HG03457 (cell line): ENCODE results near the gene KDR.

Experiments used
- ATAC-seq: cut with Tn5 transposase; IDR thresholded peaks from one replicate; pipeline ENCODE4 v1.9.1; 2021; ENCODE audit warnings: moderate number of reproducible peaks; ENCODE audit not compliant: unreplicated experiment

Gene KDR

DNA sequence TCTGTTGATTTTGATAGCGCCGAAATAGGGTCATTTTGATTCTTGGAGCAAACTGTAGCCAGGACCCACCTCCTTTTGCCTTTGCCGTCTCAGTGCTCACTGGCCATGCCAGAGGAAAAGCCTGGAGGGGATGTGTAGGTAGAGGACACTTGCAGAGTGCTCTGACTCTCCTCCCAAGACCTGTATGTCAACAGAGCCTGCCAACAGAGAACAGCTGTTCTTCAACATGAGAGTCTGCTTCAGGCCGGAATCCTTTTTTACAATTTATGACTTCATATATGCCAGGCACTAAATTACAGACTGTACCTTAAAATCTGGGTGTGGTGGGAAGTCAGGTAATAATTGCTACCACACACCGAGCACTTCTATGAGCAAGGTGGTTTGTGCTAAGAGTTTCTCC is 94.2 kb downstream of the KDR start:
- no peak for ATAC-seq

DNA sequence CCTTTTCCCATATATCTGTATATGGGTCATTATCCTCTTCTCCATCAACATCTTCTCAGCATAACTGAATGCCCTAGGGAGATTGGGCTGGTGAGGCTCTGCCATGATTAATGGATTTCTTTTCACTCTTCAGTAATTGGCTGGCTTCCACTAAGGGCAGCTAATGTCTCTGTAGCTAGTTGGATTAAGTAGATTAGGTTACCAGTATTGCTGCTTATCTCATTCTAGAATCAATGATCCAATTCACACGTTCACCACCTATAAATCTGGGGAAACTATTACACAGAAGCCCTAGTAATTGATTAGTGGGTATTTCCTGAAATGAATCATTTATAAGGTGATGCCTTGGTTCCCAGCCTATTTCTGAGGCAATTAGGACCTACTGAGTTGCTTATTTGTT is 94.8 kb downstream of the KDR start:
- no peak for ATAC-seq

DNA sequence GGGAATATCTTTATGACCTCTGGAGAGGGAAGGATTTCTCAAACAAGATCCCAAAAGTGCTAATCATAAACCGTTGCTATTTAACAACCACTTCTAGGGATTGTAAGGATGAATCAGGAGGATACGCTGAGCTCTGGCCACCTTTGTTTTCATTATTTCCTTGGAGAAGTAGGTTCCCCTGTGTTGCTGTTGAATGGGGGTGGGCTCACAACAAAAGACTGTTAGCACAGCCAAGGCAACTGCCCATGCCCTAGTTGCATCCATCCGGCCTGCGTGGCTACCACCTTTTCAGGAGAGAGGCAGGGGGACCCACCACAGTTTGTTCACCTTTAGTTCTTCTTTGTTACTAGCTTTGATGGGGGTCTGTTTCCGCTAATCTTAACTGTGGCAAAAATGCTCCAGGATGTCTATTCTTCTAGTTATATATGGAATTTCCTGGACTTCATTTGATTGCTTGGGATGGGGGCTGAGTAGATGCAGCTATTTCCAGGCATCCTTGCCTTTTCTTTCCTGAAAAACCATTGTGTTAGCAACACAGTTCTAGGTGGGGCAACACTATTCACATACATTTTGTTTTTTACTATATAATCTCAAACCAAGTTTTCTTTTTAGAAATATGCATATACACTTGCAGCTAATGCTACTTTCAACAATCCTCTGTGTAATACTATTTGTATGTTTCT is 95.4 kb downstream of the KDR start:
- no peak for ATAC-seq

DNA sequence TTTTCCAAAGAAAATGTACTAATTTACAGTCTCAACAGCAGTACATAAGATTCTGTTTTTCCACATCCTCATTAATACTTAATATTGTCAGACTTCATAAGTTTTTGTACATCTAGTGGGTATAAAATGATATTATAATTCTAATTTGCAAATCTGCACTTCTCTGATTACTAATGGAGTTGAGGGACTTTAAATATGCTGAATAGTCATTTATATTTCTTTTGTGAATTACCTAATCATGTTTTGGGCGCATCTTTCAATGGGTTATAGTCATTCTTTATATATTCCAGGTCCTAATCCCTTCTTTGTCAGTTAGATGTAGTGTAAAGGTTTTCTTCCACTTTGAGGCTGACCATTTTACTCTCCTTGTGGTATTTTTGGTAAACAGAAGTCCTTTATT is 96.1 kb downstream of the KDR start:
- ATAC-seq, result no peak
